IMR-90 (cell line): ENCODE data around the gene RNF130. TPM values are rescaled to one million over a fixed set of nuclear protein-coding genes. Genes with fewer than 3 reads are reported as not detected.

Experiments
- ATAC-seq: fragments of 200-7000 bp; cut with Tn5 transposase; 2 replicates; pipeline ENCODE4 v1.9.1; 2020; ENCODE audit warnings: low read depth, mild to moderate bottlenecking, moderate library complexity
- BruUV-seq: library from RNA; stranded (reverse); fragments of 400-500 nt; replicated peaks from 2 replicates; lab custom pipeline; 2021; lab: Mats Ljungman, UMichigan
- CTCF ChIA-PET: fragments of 300-600 bp; formaldehyde crosslinking; extraction: SDS; loops from one replicate; lab custom pipeline; 2021; ENCODE audit warnings: antibody characterized with exemption; lab: Yijun Ruan, JAX
- POLR2A ChIA-PET: fragments of 300-600 bp; sonication (Branson Sonifier 250); formaldehyde crosslinking; loops from one replicate; lab custom pipeline; 2022; ENCODE audit warnings: antibody characterized with exemption; ENCODE audit not compliant: unreplicated experiment; lab: Charles Lee
- DNase-seq: peaks from one replicate; pipeline ENCODE4 v3.0.0; 2013
- H2AFZ ChIP-seq: replicated peaks from 2 replicates; pipeline ENCODE3; 2013; ENCODE audit warnings: low read length, mild to moderate bottlenecking; ENCODE audit not compliant: poor library complexity
- H2AK5ac ChIP-seq: 2 replicates; pipeline ENCODE4 v1.6.1; 2013; ENCODE audit warnings: low read depth, low read length, inconsistent platforms
- H2AK9ac ChIP-seq: replicated peaks from 2 replicates; pipeline ENCODE3; 2013; ENCODE audit warnings: mild to moderate bottlenecking, low read depth, low read length, moderate library complexity; ENCODE audit not compliant: poor library complexity
- H2BK120ac ChIP-seq: 2 replicates; pipeline ENCODE4 v1.6.1; 2013; ENCODE audit warnings: low read depth, low read length, inconsistent platforms
- H2BK15ac ChIP-seq: 3 replicates; pipeline ENCODE4 v1.6.1; 2013; ENCODE audit warnings: low read depth, low read length, inconsistent platforms
- H2BK20ac ChIP-seq: 2 replicates; pipeline ENCODE4 v1.6.1; 2013; ENCODE audit warnings: low read depth, mild to moderate bottlenecking, inconsistent platforms, low read length, moderate library complexity
- H2BK5ac ChIP-seq: 2 replicates; pipeline ENCODE4 v1.6.1; 2013; ENCODE audit warnings: mild to moderate bottlenecking, low read depth, low read length, inconsistent platforms; ENCODE audit not compliant: poor library complexity, severe bottlenecking
- H3K14ac ChIP-seq: replicated peaks from 2 replicates; pipeline ENCODE4 v1.6.1; 2013; ENCODE audit warnings: low read depth, low read length, inconsistent platforms
- H3K18ac ChIP-seq: 2 replicates; pipeline ENCODE4 v1.6.1; 2013; ENCODE audit warnings: low read depth, low read length, control low read depth
- H3K23ac ChIP-seq: 2 replicates; pipeline ENCODE4 v1.6.1; 2013; ENCODE audit warnings: low read depth, low read length, inconsistent platforms
- H3K27ac ChIP-seq: 2 replicates; pipeline ENCODE4 v1.5.1; 2013; ENCODE audit warnings: mild to moderate bottlenecking, control low read depth, low read length; ENCODE audit not compliant: insufficient read depth
- H3K27me3 ChIP-seq: 2 replicates; pipeline ENCODE4 v1.6.1; 2013; ENCODE audit warnings: low read length; ENCODE audit not compliant: control insufficient read depth, insufficient read depth
- H3K36me3 ChIP-seq: 2 replicates; pipeline ENCODE4 v1.6.1; 2013; ENCODE audit warnings: low read length, mixed read lengths; ENCODE audit not compliant: control insufficient read depth, insufficient read depth
- H3K4ac ChIP-seq: 2 replicates; pipeline ENCODE4 v1.6.1; 2013; ENCODE audit warnings: low read depth, low read length, inconsistent platforms
- H3K4me1 ChIP-seq: 2 replicates; pipeline ENCODE4 v1.6.1; 2013; ENCODE audit warnings: low read length, mixed read lengths; ENCODE audit not compliant: control insufficient read depth, insufficient read depth
- H3K4me2 ChIP-seq: 2 replicates; pipeline ENCODE4 v1.6.1; 2013; ENCODE audit warnings: low read depth, mild to moderate bottlenecking, control low read depth, low read length, moderate library complexity
- H3K4me3 ChIP-seq: 2 replicates; pipeline ENCODE4 v1.5.1; 2013; ENCODE audit warnings: low read depth, mild to moderate bottlenecking, control low read depth, low read length, moderate library complexity; ENCODE audit not compliant: insufficient read depth
- H3K56ac ChIP-seq: 2 replicates; pipeline ENCODE4 v1.6.1; 2013; ENCODE audit warnings: low read length, inconsistent platforms; ENCODE audit not compliant: insufficient read depth; ENCODE audit errors: extremely low read depth
- H3K79me1 ChIP-seq, 2 experiments: 2 replicates each; pipeline ENCODE4 v1.6.1; 2013; ENCODE audit warnings: low read length in 2 of 2, inconsistent platforms in 1 of 2, low read depth in 1 of 2
- H3K9ac ChIP-seq: 2 replicates; pipeline ENCODE4 v1.6.1; 2013; ENCODE audit warnings: low read depth, low read length, control low read depth
- H3K9me1 ChIP-seq: 2 replicates; pipeline ENCODE4 v1.6.1; 2013; ENCODE audit warnings: low read length, inconsistent platforms; ENCODE audit not compliant: insufficient read depth
- H3K9me3 ChIP-seq: 2 replicates; pipeline ENCODE4 v1.6.1; 2013; ENCODE audit warnings: low read length; ENCODE audit not compliant: control insufficient read depth, insufficient read depth
- H4K20me1 ChIP-seq: 2 replicates; pipeline ENCODE4 v1.6.1; 2013; ENCODE audit warnings: low read length, inconsistent platforms; ENCODE audit not compliant: insufficient read depth
- H4K5ac ChIP-seq: 2 replicates; pipeline ENCODE4 v1.6.1; 2013; ENCODE audit warnings: mild to moderate bottlenecking, low read depth, low read length, control low read depth
- H4K8ac ChIP-seq, 2 experiments: 2 replicates each; pipeline ENCODE4 v1.6.1; 2013; ENCODE audit warnings: low read depth in 2 of 2, low read length in 2 of 2, control low read depth in 1 of 2, inconsistent platforms in 1 of 2
- H4K91ac ChIP-seq: 2 replicates; pipeline ENCODE4 v1.6.1; 2013; ENCODE audit warnings: low read depth, low read length, inconsistent platforms; ENCODE audit not compliant: insufficient read depth
- BHLHE40 ChIP-seq: fragments of 150-350 bp; IDR thresholded peaks from 2 replicates; pipeline ENCODE4 v1.6.1; 2016; ENCODE audit warnings: mild to moderate bottlenecking, low read depth, low read length
- CEBPB ChIP-seq: IDR thresholded peaks from 2 replicates; pipeline ENCODE4 v1.6.1; 2012; ENCODE audit warnings: low read depth, low read length, improper control_type of control experiment
- CHD1 ChIP-seq: IDR thresholded peaks from 2 replicates; pipeline ENCODE4 v1.6.1; 2012; ENCODE audit warnings: low read depth, low read length, improper control_type of control experiment
- FOS ChIP-seq: fragments of 150-350 bp; IDR thresholded peaks from 2 replicates; pipeline ENCODE4 v1.6.1; 2016; ENCODE audit warnings: low read depth, low read length
- MAFK ChIP-seq: IDR thresholded peaks from 2 replicates; pipeline ENCODE4 v1.6.1; 2012; ENCODE audit warnings: low read depth, low read length, improper control_type of control experiment
- MXI1 ChIP-seq: IDR thresholded peaks from 2 replicates; pipeline ENCODE4 v1.6.1; 2012; ENCODE audit warnings: low read depth, mild to moderate bottlenecking, low read length, moderate library complexity, borderline replicate concordance
- NFE2L2 ChIP-seq: fragments of 150-350 bp; IDR thresholded peaks from 2 replicates; pipeline ENCODE4 v1.6.1; 2016; ENCODE audit warnings: low read depth, mild to moderate bottlenecking, low read length
- POLR2A ChIP-seq: IDR thresholded peaks from 2 replicates; pipeline ENCODE4 v1.6.1; 2012; ENCODE audit warnings: mild to moderate bottlenecking, low read depth, low read length
- RAD21 ChIP-seq: IDR thresholded peaks from 2 replicates; pipeline ENCODE4 v1.6.1; 2012; ENCODE audit warnings: low read length, improper control_type of control experiment
- RFX5 ChIP-seq: IDR thresholded peaks from 2 replicates; pipeline ENCODE4 v1.8.0; 2012; ENCODE audit warnings: low read depth, mild to moderate bottlenecking, low read length, moderate library complexity
- SMC3 ChIP-seq: fragments of 150-350 bp; IDR thresholded peaks from 2 replicates; pipeline ENCODE4 v1.6.1; 2016; ENCODE audit warnings: low read depth, mild to moderate bottlenecking, antibody characterized with exemption, low read length, moderate library complexity
- WGBS, 2 experiments: methylation state at CpG; one replicate each; pipeline versions ENCODE4 v1.1.5 to v1.1.7; 2013; ENCODE audit warnings: missing lambda C conversion rate in 2 of 2; ENCODE audit not compliant: insufficient read length in 1 of 2; ENCODE audit errors: extremely low coverage in 2 of 2; 5-methylcytosine and 5-hydroxymethylcytosine counted together
- dilution Hi-C: fragments of 300-500 bp; cut with HindIII; formaldehyde crosslinking; loops from one replicate; pipeline ENCODE4 v1.14.3; 2018; ENCODE audit warnings: low sequenced_read_pairs; ENCODE audit not compliant: unreplicated experiment
- in situ Hi-C: fragments of 300-500 bp; cut with MboI; formaldehyde crosslinking; loops from 3 replicates; pipeline ENCODE4 v1.14.3; 2019; ENCODE audit warnings: low sequenced_read_pairs, inconsistent platforms, mixed read lengths
- intact Hi-C: fragments of 100-400 bp; cut with micrococcal nuclease; formaldehyde crosslinking; loops from 2 replicates; pipeline ENCODE4 v1.10.0; 2022
- polyA plus RNA-seq, 3 experiments: library from polyadenylated mRNA; depleted of rRNA; stranded (reverse); fragments of >200 nt; gene quantifications; 2 replicates each; pipeline ENCODE4 v1.2.3, GENCODE V29; 2012; ENCODE audit warnings: low replicate concordance in 1 of 3
- total RNA-seq: library from RNA; depleted of rRNA; stranded (reverse); fragments of >200 nt; gene quantifications from 2 replicates; pipeline ENCODE4 v1.2.3, GENCODE V29; 2012
- TF ChIP-seq, protein P1 (sequence below): fragments of 150-350 bp; IDR thresholded peaks from 2 replicates; pipeline ENCODE4 v1.6.1; 2017; ENCODE audit warnings: mild to moderate bottlenecking, antibody characterized with exemption, low read length, low read depth
- TF ChIP-seq, protein P2 (sequence below): fragments of 150-350 bp; IDR thresholded peaks from 2 replicates; pipeline ENCODE4 v1.6.1; 2016; ENCODE audit warnings: low read depth, mild to moderate bottlenecking, low read length, moderate library complexity, borderline replicate concordance

The RNF130 gene
- total and polyA plus RNA-seq, 2 of the 4 experiments (the other 2 are of a cell fraction), result 12.9 to 21.7 TPM

DNA sequence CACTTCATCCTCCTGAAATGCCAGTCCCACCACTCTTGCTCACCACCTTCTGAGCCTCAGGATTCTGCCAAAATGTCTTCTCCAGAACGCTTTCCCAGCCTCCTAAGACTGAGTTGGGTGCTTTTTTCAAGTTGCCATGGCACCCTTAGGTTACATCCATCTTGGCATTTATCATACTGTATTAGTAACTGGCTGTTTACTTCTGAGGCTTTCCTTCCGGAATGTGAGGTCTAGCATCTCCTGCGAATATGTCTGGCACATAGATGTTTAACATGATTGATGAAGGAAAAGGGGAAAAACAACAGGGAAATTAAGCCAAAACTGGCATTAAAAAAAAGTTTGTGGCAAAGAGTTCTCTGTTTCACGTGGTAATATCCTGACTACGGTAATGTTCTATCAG lies 24.9 kb downstream of the RNF130 start:
- no peaks in the 10 kb centered on the region for H3K9me1 ChIP-seq
- WGBS, 2 experiments, result 83% methylated on average over 1 of the region's 5 CpGs; no CpG with 5 or more reads in 1 of the 2 experiments
- no peak overlapping the region for H3K56ac ChIP-seq
- H4K5ac ChIP-seq, result no peak overlapping the region
- H3K4me1 ChIP-seq, result peaks cover 2% of the 10 kb centered on the region; the same call in 1 of the 2 replicates
- H3K9me3 ChIP-seq, result no peaks in the 10 kb centered on the region; the same call in 1 of the 2 replicates
- no peak overlapping the region for H4K91ac ChIP-seq
- peaks cover 20 to 22% of the 10 kb centered on the region in 2 experiments for H3K79me1 ChIP-seq
- H4K8ac ChIP-seq, result no peak overlapping the region
- no peak overlapping the region for H3K27ac ChIP-seq
- peaks cover 1% of the 10 kb centered on the region; the same call in 1 of the 2 replicates for H3K36me3 ChIP-seq
- H3K9ac ChIP-seq, result no peak overlapping the region
- H3K23ac ChIP-seq, result no peak overlapping the region
- ChIA-PET CTCF (no interaction called here), POLR2A (no interaction called here)
- H2BK15ac ChIP-seq, result no peak overlapping the region
- H2AFZ ChIP-seq, result no peak overlapping the region
- in situ Hi-C loops (no loop called here), intact Hi-C loops (no loop called here), dilution Hi-C loops (no loop called here)
- no peak overlapping the region for H2BK120ac ChIP-seq
- H2AK9ac ChIP-seq, result no peak overlapping the region
- H3K14ac ChIP-seq, result no peak overlapping the region
- no peak overlapping the region for H2BK5ac ChIP-seq
- BruUV-seq, result no TSS peak
- peaks cover 3% of the 10 kb centered on the region; the same call in 1 of the 2 replicates for H4K20me1 ChIP-seq
- H3K27me3 ChIP-seq, result no peaks in the 10 kb centered on the region
- no peak overlapping the region for H3K4ac ChIP-seq
- TF ChIP-seq BHLHE40 (no peak), NFE2L2 (no peak), FOS (no peak), RAD21 (no peak), RFX5 (no peak), CHD1 (no peak), SMC3 (no peak), POLR2A (no peak), MAFK (no peak), MXI1 (no peak), CEBPB (no peak)
- TF ChIP-seq, protein P1, sequence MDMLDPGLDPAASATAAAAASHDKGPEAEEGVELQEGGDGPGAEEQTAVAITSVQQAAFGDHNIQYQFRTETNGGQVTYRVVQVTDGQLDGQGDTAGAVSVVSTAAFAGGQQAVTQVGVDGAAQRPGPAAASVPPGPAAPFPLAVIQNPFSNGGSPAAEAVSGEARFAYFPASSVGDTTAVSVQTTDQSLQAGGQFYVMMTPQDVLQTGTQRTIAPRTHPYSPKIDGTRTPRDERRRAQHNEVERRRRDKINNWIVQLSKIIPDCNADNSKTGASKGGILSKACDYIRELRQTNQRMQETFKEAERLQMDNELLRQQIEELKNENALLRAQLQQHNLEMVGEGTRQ, result no peak
- TF ChIP-seq, protein P2, sequence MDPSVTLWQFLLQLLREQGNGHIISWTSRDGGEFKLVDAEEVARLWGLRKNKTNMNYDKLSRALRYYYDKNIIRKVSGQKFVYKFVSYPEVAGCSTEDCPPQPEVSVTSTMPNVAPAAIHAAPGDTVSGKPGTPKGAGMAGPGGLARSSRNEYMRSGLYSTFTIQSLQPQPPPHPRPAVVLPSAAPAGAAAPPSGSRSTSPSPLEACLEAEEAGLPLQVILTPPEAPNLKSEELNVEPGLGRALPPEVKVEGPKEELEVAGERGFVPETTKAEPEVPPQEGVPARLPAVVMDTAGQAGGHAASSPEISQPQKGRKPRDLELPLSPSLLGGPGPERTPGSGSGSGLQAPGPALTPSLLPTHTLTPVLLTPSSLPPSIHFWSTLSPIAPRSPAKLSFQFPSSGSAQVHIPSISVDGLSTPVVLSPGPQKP, result no peak
- no peak overlapping the region for H2BK20ac ChIP-seq
- no peak overlapping the region for H3K18ac ChIP-seq
- no peak for DNase-seq
- no peak overlapping the region for H3K4me3 ChIP-seq
- H2AK5ac ChIP-seq, result no peak overlapping the region
- no peak for ATAC-seq
- no peak overlapping the region for H3K4me2 ChIP-seq
